SK-N-SH (cell line): ENCODE results near the gene WIF1.

Source experiments
- CTCF ChIP-seq: fragments of 200-600 bp; sonication (generic); IDR thresholded peaks from 2 replicates; pipeline ENCODE4 v1.6.1; 2017; ENCODE audit warnings: antibody characterized with exemption, mild to moderate bottlenecking, moderate library complexity
- EP300 ChIP-seq, 2 experiments: IDR thresholded peaks; 2 replicates each; pipeline versions ENCODE4 v1.4.0 to v1.6.1; 2012; ENCODE audit warnings: borderline replicate concordance in 1 of 2, low read depth in 1 of 2, low read length in 1 of 2
- EZH2phosphoT487 ChIP-seq: fragments of 200-600 bp; sonication (generic); IDR thresholded peaks from 2 replicates; pipeline ENCODE4 v1.6.1; 2017; ENCODE audit warnings: low read depth, mixed run types, mild to moderate bottlenecking, antibody characterized with exemption, moderate library complexity, borderline replicate concordance
- FOXM1 ChIP-seq: IDR thresholded peaks from 2 replicates; pipeline ENCODE4 v1.4.0; 2012; ENCODE audit warnings: low read depth, mild to moderate bottlenecking
- GABPA ChIP-seq: IDR thresholded peaks from 2 replicates; pipeline ENCODE4 v1.4.0; 2012; ENCODE audit warnings: low read depth, mild to moderate bottlenecking
- MXI1 ChIP-seq: IDR thresholded peaks from 2 replicates; pipeline ENCODE4 v1.6.1; 2012; ENCODE audit warnings: mild to moderate bottlenecking, low read depth, low read length, improper control_type of control experiment
- POLR2AphosphoS5 ChIP-seq: IDR thresholded peaks from 2 replicates; pipeline ENCODE4 v1.6.1; 2012; ENCODE audit warnings: low read depth, low read length
- REST ChIP-seq: IDR thresholded peaks from 2 replicates; pipeline ENCODE4 v1.6.1; 2012; ENCODE audit warnings: mild to moderate bottlenecking, low read depth, low read length, moderate library complexity
- RXRA ChIP-seq: IDR thresholded peaks from 2 replicates; pipeline ENCODE4 v1.4.0; 2012; ENCODE audit warnings: low read depth, mild to moderate bottlenecking, borderline replicate concordance
- SMC3 ChIP-seq: IDR thresholded peaks from 2 replicates; pipeline ENCODE4 v1.6.1; 2012; ENCODE audit warnings: low read depth, low read length, improper control_type of control experiment
- YY1 ChIP-seq: IDR thresholded peaks from 2 replicates; pipeline ENCODE4 v1.4.0; 2012; ENCODE audit warnings: low read depth, mild to moderate bottlenecking

- TF ChIP-seq SMC3 (no peak), POLR2AphosphoS5 (no peak), EP300 (IDR thresholded peaks at IDR 0.05; ENCODE audit: borderline replicate concordance in 1 of 2, low read depth in 1 of 2, low read length in 1 of 2) (no peak), CTCF (no peak), YY1 (no peak), MXI1 (no peak), REST (no peak), RXRA (no peak), EZH2phosphoT487 (no peak), FOXM1 (no peak), GABPA (no peak)
Measured at GRCh38 chr12:65022960-65023359, 98.1 kb downstream of the WIF1 start.
